Stomach smooth muscle (tissue), 2 donors: ENCODE data around the gene RAB17.
"Not testable (repeated sequence)": the region's sequence is repeated elsewhere in the genome, so short reads cannot be mapped to it uniquely, and the experiment has no call there.

Experiments
- H3K27ac ChIP-seq: one replicate; pipeline ENCODE4 v1.7.0; 2013; ENCODE audit warnings: mild to moderate bottlenecking, low read length, inconsistent platforms
- H3K27me3 ChIP-seq, 2 donors: one replicate each; pipeline ENCODE4 v1.7.0; 2013; ENCODE audit warnings: low read length in 2 of 2; ENCODE audit not compliant: insufficient read depth in 2 of 2, control insufficient read depth in 1 of 2
- H3K36me3 ChIP-seq, 2 donors: one replicate each; pipeline ENCODE4 v1.7.0; 2013; ENCODE audit warnings: low read length in 2 of 2; ENCODE audit not compliant: control insufficient read depth in 2 of 2, insufficient read depth in 2 of 2
- H3K4me1 ChIP-seq: one replicate; pipeline ENCODE4 v1.7.0; 2013; ENCODE audit warnings: low read length; ENCODE audit not compliant: control insufficient read depth, insufficient read depth
- H3K4me3 ChIP-seq, 2 donors: one replicate each; pipeline ENCODE4 v1.7.0; 2013; ENCODE audit warnings: low read length in 2 of 2
- H3K9ac ChIP-seq, 2 donors: one replicate each; pipeline ENCODE4 v1.7.0; 2013; ENCODE audit warnings: low read length in 2 of 2, mild to moderate bottlenecking in 1 of 2
- H3K9me3 ChIP-seq, 2 donors: one replicate each; pipeline ENCODE4 v1.7.0; 2013; ENCODE audit warnings: low read length in 2 of 2; ENCODE audit not compliant: control insufficient read depth in 2 of 2
- donor health status: healthy.
- donor health status: Pancreatic carcinoma.

The RAB17 gene

GRCh38 chr2:237606522-237606921, 16.0 kb upstream of the RAB17 start:
- not testable (repeated sequence) for H3K9ac ChIP-seq, H3K27ac ChIP-seq, H3K4me1 ChIP-seq, H3K36me3 ChIP-seq, H3K4me3 ChIP-seq, H3K27me3 ChIP-seq, H3K9me3 ChIP-seq

GRCh38 chr2:237604960-237605359, 14.4 kb upstream of the RAB17 start:
- Histone ChIP-seq H3K4me1 (peaks cover 19% of the 10 kb centered on the region), H3K27me3 (no peaks in the 10 kb centered on the region), H3K9me3 (no peaks in the 10 kb centered on the region), H3K27ac (no peak overlapping the region), H3K4me3 (no peak overlapping the region), H3K36me3 (no peaks in the 10 kb centered on the region), H3K9ac (no peak overlapping the region)

- Histone ChIP-seq H3K9me3 (no peaks in the 10 kb centered on the region), H3K27ac (no peak overlapping the region)
Observed at GRCh38 chr2:237604391-237604790, 13.9 kb upstream of the RAB17 start.

DNA sequence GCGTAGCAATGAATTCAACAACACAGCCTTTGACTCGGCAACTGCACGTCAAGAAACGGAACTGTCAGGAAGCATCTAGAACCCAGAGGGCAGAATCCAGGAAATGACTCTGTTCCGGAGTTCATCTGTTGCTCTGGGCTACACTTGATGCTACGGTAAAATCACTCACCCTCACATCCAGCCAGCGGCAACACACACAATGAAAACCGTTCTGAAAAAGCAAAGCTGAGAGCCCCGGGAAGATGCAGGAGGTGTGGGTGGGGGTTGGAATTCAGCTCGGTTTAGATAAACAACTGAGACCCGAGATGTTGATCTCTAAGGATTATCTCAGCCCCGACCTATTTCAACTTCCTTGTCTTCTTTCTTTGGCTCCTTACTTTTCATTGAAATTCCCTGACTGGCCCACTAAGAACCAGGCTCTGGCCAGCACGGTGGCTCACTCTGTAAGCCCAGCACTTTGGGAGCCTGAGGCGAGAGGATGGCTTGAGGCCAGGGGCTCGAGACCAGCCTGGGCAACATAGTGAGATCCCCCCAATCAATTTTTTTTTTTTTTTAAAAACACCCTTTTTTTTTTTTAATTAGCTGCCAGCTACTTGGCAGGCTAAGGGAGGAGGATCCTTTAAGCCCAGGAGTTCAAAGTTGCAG, 13.3 kb upstream of the RAB17 start:
- H3K4me3 ChIP-seq = peak overlapping the region in 1 of 2 donors; percentile 15
- no peaks in the 10 kb centered on the region for H3K36me3 ChIP-seq
- H3K9me3 ChIP-seq = no peaks in the 10 kb centered on the region
- peaks cover 30% of the 10 kb centered on the region for H3K4me1 ChIP-seq
- H3K9ac ChIP-seq = no peak overlapping the region
- H3K27ac ChIP-seq = no peak overlapping the region
- no peaks in the 10 kb centered on the region for H3K27me3 ChIP-seq

More at GRCh38 chr2:237604391-237604790, 13.9 kb upstream of the RAB17 start:
- Histone ChIP-seq H3K4me1 (peaks cover 25% of the 10 kb centered on the region), H3K4me3 (no peak overlapping the region), H3K9ac (no peak overlapping the region), H3K27me3 (no peaks in the 10 kb centered on the region), H3K36me3 (no peaks in the 10 kb centered on the region)

GRCh38 chr2:237603049-237603717, 12.6 kb upstream of the RAB17 start:
- no peaks in the 10 kb centered on the region for H3K27me3 ChIP-seq
- peak overlapping the region in 1 of 2 donors; percentile 15 for H3K4me3 ChIP-seq
- no peaks in the 10 kb centered on the region for H3K36me3 ChIP-seq
- H3K9me3 ChIP-seq = no peaks in the 10 kb centered on the region
- H3K27ac ChIP-seq = no peak overlapping the region
- H3K4me1 ChIP-seq = peaks cover 37% of the 10 kb centered on the region
- no peak overlapping the region for H3K9ac ChIP-seq

DNA sequence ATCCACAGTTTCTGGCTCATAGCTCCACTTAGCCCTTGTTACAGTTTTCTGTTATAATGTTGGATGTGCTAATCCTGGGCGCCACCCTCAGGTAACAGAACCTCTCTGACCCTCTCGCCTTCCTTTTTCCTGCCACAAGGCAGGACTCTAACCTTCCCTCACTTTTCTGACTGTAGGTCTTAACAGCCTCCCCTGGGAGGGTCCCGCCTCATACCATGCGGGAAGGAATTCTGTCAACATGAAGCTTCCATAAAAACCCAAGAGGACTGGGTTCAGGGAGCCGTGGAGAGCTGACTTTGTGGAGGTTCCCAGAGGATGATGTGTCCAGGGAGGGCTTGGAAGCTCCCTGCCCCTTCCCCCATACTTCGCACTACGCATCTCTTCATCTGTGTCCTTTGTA, 11.9 kb upstream of the RAB17 start:
- H3K27me3 ChIP-seq = no peaks in the 10 kb centered on the region
- no peak overlapping the region for H3K4me3 ChIP-seq
- H3K36me3 ChIP-seq = no peaks in the 10 kb centered on the region
- H3K27ac ChIP-seq = no peak overlapping the region
- no peaks in the 10 kb centered on the region for H3K9me3 ChIP-seq
- H3K4me1 ChIP-seq = peaks cover 38% of the 10 kb centered on the region
- no peak overlapping the region for H3K9ac ChIP-seq

- Histone ChIP-seq H3K9me3 (no peaks in the 10 kb centered on the region), H3K9ac (no peak overlapping the region), H3K4me1 (peaks cover 38% of the 10 kb centered on the region), H3K36me3 (no peaks in the 10 kb centered on the region), H3K27me3 (no peaks in the 10 kb centered on the region), H3K27ac (peak overlapping the region; percentile 88), H3K4me3 (no peak overlapping the region)
Observed at GRCh38 chr2:237601453-237602116, 11.1 kb upstream of the RAB17 start.

GRCh38 chr2:237600205-237600846, 9.8 kb upstream of the RAB17 start:
- Histone ChIP-seq H3K4me3 (peak overlapping the region; percentile 67 to 70), H3K27ac (peak overlapping the region; percentile 88)

GRCh38 chr2:237599465-237600110, 9.1 kb upstream of the RAB17 start:
- peak overlapping the region; percentile 66 to 77 for H3K9ac ChIP-seq
- H3K4me3 ChIP-seq = peak overlapping the region; percentile 67 to 70
- H3K36me3 ChIP-seq = no peaks in the 10 kb centered on the region
- no peaks in the 10 kb centered on the region for H3K27me3 ChIP-seq
- peaks cover 49% of the 10 kb centered on the region for H3K4me1 ChIP-seq
- H3K9me3 ChIP-seq = no peaks in the 10 kb centered on the region
- H3K27ac ChIP-seq = peak overlapping the region; percentile 88

More at GRCh38 chr2:237600205-237600846, 9.8 kb upstream of the RAB17 start:
- Histone ChIP-seq H3K27me3 (no peaks in the 10 kb centered on the region), H3K9me3 (no peaks in the 10 kb centered on the region), H3K36me3 (no peaks in the 10 kb centered on the region), H3K9ac (peak overlapping the region; percentile 66 to 77), H3K4me1 (peaks cover 41% of the 10 kb centered on the region)

GRCh38 chr2:237598468-237599208, 8.1 kb upstream of the RAB17 start:
- Histone ChIP-seq H3K9me3 (no peaks in the 10 kb centered on the region), H3K4me3 (no peak overlapping the region), H3K4me1 (peaks cover 58% of the 10 kb centered on the region), H3K9ac (no peak overlapping the region), H3K27ac (peak overlapping the region; percentile 62), H3K36me3 (no peaks in the 10 kb centered on the region), H3K27me3 (no peaks in the 10 kb centered on the region)
